ENCODE measurements around the gene DDX21.

- TF ChIP-seq CTCF (conservative IDR thresholded peaks at IDR 0.05) (no peak), ZFX (IDR thresholded peaks at IDR 0.05) (no peak)
These were observed 7.2 kb downstream of the DDX21 start for GRCh38 chr10:68963151-68963550.

Measured in C4-2B (cell line).